Right cardiac atrium (tissue), 5 donors: ENCODE measurements around the gene ABHD12B. TPM values are rescaled to one million over a fixed set of nuclear protein-coding genes. Genes with fewer than 3 reads are reported as not detected.
A peak's percentile ranks its signal among the peaks of the same experiment; 100 is the strongest.
"Not testable (repeated sequence)": the region's sequence is repeated elsewhere in the genome, so short reads cannot be mapped to it uniquely, and the experiment has no call there.

Source experiments
- ATAC-seq, 2 donors: fragments of 200-7000 bp; cut with Tn5 transposase; one replicate each; pipeline versions ENCODE4 v1.8.0 to v1.9.1; 2020; ENCODE audit warnings: moderate library complexity in 2 of 2, mild to moderate bottlenecking in 1 of 2
- DNase-seq, 3 donors: peaks; one replicate each; pipeline ENCODE4 v3.0.0-alpha.2; 2020
- H3K27ac ChIP-seq: one replicate; pipeline ENCODE4 v1.5.1; 2013; ENCODE audit warnings: mild to moderate bottlenecking, low read length, control low read depth, moderate library complexity
- H3K27me3 ChIP-seq: one replicate; pipeline ENCODE4 v1.6.1; 2013; ENCODE audit not compliant: control insufficient read depth, insufficient read depth
- H3K4me1 ChIP-seq: one replicate; pipeline ENCODE4 v1.6.1; 2013; ENCODE audit warnings: low read length; ENCODE audit not compliant: control insufficient read depth, insufficient read depth
- H3K4me3 ChIP-seq: one replicate; pipeline ENCODE4 v1.5.1; 2013; ENCODE audit warnings: low read length, control low read depth
- H3K9me3 ChIP-seq: one replicate; pipeline ENCODE4 v1.6.1; 2013; ENCODE audit warnings: low read length; ENCODE audit not compliant: control insufficient read depth
- WGBS: extraction: QIAGEN DNeasy Blood & Tissue Kit; methylation state at CpG from one replicate; pipeline ENCODE4 v1.1.7; 2013; 5-methylcytosine and 5-hydroxymethylcytosine counted together
- intact Hi-C, 4 donors: fragments of 100-400 bp; cut with DNase I; formaldehyde crosslinking; loops; one replicate each; pipeline versions ENCODE4 v1.11.0 to v1.14.0; 2022 to 2023
- polyA plus RNA-seq: library from polyadenylated mRNA; stranded (reverse); fragments of 200-250 nt; gene quantifications from one replicate; pipeline ENCODE4 v1.2.3, GENCODE V29; 2013
- total RNA-seq, 4 donors: library from RNA; stranded (reverse); fragmentation: NEBNext Ultra II Directional; extraction: Animal tissue kit (Norgen Biotek cat#: 25700); gene quantifications; one replicate each; pipeline ENCODE4 v1.2.1, GENCODE V29; 2021
- donor health status: healthy with polysubstance abuse.
- donor health status: DM: no; HTN: yes; CAD: no.
- donor health status: DM: no; HTN: no; CAD: no.
- donor health status: DM: no; HTN: yes; CAD: no; lungs with severe emphysema.
- donor health status: DM: yes; HTN: yes; CAD: no.

Gene ABHD12B
- total and polyA plus RNA-seq, 5 donors = not detected

- H3K27ac ChIP-seq, DNase-seq, H3K4me3 ChIP-seq, H3K4me1 ChIP-seq, intact Hi-C loops, ATAC-seq, H3K9me3 ChIP-seq, H3K27me3 ChIP-seq: not testable (repeated sequence)
- 95% methylated on average over 1 of the region's 1 CpG for WGBS
Observed at GRCh38 chr14:50897005-50897404, 25.2 kb downstream of the ABHD12B start.

GRCh38 chr14:50897658-50898175 lies 25.9 kb downstream of the ABHD12B start:
- H3K27ac ChIP-seq = no peak overlapping the region
- no peaks in the 10 kb centered on the region for H3K9me3 ChIP-seq
- no peaks in the 10 kb centered on the region for H3K27me3 ChIP-seq
- ATAC-seq (no peak), DNase-seq (no peak)
- H3K4me3 ChIP-seq = no peak overlapping the region
- 93% methylated on average over 6 of the region's 6 CpGs for WGBS
- intact Hi-C loops = no loop called here
- H3K4me1 ChIP-seq = no peaks in the 10 kb centered on the region

- intact Hi-C loops = no loop called here
- Histone ChIP-seq H3K4me1 (no peaks in the 10 kb centered on the region), H3K4me3 (no peak overlapping the region), H3K27me3 (no peaks in the 10 kb centered on the region), H3K9me3 (no peaks in the 10 kb centered on the region), H3K27ac (no peak overlapping the region)
- ATAC-seq (no peak), DNase-seq (no peak)
- whole genome bisulfite sequencing = 89% methylated on average over 3 of the region's 3 CpGs
Observed at GRCh38 chr14:50901361-50901760, 29.5 kb downstream of the ABHD12B start.

GRCh38 chr14:50904719-50905118 lies 32.9 kb downstream of the ABHD12B start:
- no peaks in the 10 kb centered on the region for H3K4me1 ChIP-seq
- H3K27ac ChIP-seq = no peak overlapping the region
- no peaks in the 10 kb centered on the region for H3K9me3 ChIP-seq
- no peaks in the 10 kb centered on the region for H3K27me3 ChIP-seq
- DNase-seq (no peak), ATAC-seq (no peak)
- intact Hi-C loops = no loop called here
- H3K4me3 ChIP-seq = peak overlapping the region; percentile 15

GRCh38 chr14:50906326-50907065 lies 34.6 kb downstream of the ABHD12B start:
- intact Hi-C loops = no loop called here
- DNase-seq = no peak
- Histone ChIP-seq H3K4me1 (no peaks in the 10 kb centered on the region), H3K27ac (no peak overlapping the region), H3K9me3 (no peaks in the 10 kb centered on the region), H3K4me3 (no peak overlapping the region), H3K27me3 (no peaks in the 10 kb centered on the region)
- WGBS = 75% methylated on average over 5 of the region's 5 CpGs
- no peak for ATAC-seq

- DNase-seq (no peak), ATAC-seq (no peak)
- H3K4me1 ChIP-seq = no peaks in the 10 kb centered on the region
- intact Hi-C loops = no loop called here
- WGBS = 76% methylated on average over 5 of the region's 5 CpGs
- no peaks in the 10 kb centered on the region for H3K27me3 ChIP-seq
- H3K4me3 ChIP-seq = no peak overlapping the region
- H3K9me3 ChIP-seq = no peaks in the 10 kb centered on the region
- H3K27ac ChIP-seq = no peak overlapping the region
Observed at GRCh38 chr14:50910495-50911420, 38.9 kb downstream of the ABHD12B start.

- no peaks in the 10 kb centered on the region for H3K9me3 ChIP-seq
- 86% methylated on average over 6 of the region's 6 CpGs for WGBS
- H3K4me1 ChIP-seq = no peaks in the 10 kb centered on the region
- H3K27me3 ChIP-seq = no peaks in the 10 kb centered on the region
- intact Hi-C loops = no loop called here
- no peak overlapping the region for H3K4me3 ChIP-seq
- ATAC-seq (no peak), DNase-seq (no peak)
- no peak overlapping the region for H3K27ac ChIP-seq
Observed at GRCh38 chr14:50917449-50917848, 45.6 kb downstream of the ABHD12B start.

- intact Hi-C loops, ATAC-seq, DNase-seq, H3K4me1 ChIP-seq, H3K27me3 ChIP-seq, H3K9me3 ChIP-seq, H3K27ac ChIP-seq, H3K4me3 ChIP-seq: not testable (repeated sequence)
- WGBS = 73% methylated on average over 5 of the region's 5 CpGs
Observed at GRCh38 chr14:50919524-50919923, 47.7 kb downstream of the ABHD12B start.

GRCh38 chr14:50920482-50921230 lies 48.8 kb downstream of the ABHD12B start:
- Histone ChIP-seq H3K9me3 (no peaks in the 10 kb centered on the region), H3K27me3 (no peaks in the 10 kb centered on the region), H3K27ac (no peak overlapping the region), H3K4me1 (no peaks in the 10 kb centered on the region), H3K4me3 (no peak overlapping the region)
- ATAC-seq = peak in 1 of 2 donors; percentile 46
- DNase-seq = no peak
- WGBS = 67% methylated on average over 9 of the region's 9 CpGs
- intact Hi-C loops = no loop called here

GRCh38 chr14:50922803-50923202 lies 51.0 kb downstream of the ABHD12B start:
- no peaks in the 10 kb centered on the region for H3K27me3 ChIP-seq
- DNase-seq (no peak), ATAC-seq (no peak)
- H3K4me3 ChIP-seq = no peak overlapping the region
- H3K9me3 ChIP-seq = no peaks in the 10 kb centered on the region
- no peaks in the 10 kb centered on the region for H3K4me1 ChIP-seq
- no peak overlapping the region for H3K27ac ChIP-seq
- intact Hi-C loops = no loop called here
- WGBS = 89% methylated on average over 2 of the region's 2 CpGs
